NCI-H2196 treated with DMSO at 0.1 percent for 48 hours (cell line): ENCODE data around the gene RSPH10B2.
"Not testable (repeated sequence)": the region's sequence is repeated elsewhere in the genome, so short reads cannot be mapped to it uniquely, and the experiment has no call there.

Experiments used
- DNase-seq: peaks from one replicate; lab custom pipeline; 2025; ENCODE audit not compliant: unreplicated experiment; lab: John Stamatoyannopoulos, UW

Gene RSPH10B2

GRCh38 chr7:6753964-6754363 lies at the start of gene RSPH10B2:
RSPH10B2 (plus strand) TSS chr7:6754103; CDS start chr7:6757678, 3,575 bp downstream.
- not testable (repeated sequence) for DNase-seq

GRCh38 chr7:6705959-6706665 lies 47.8 kb upstream of the RSPH10B2 start:
- DNase-seq, result no peak

GRCh38 chr7:6706666-6707407 lies 47.1 kb upstream of the RSPH10B2 start, which contains the start of gene ZNF12:
ZNF12 (minus strand) TSS chr7:6706947; CDS start chr7:6705173, 1,774 bp downstream.
- DNase-seq, result peak; percentile 70

GRCh38 chr7:6708304-6708703 lies 45.6 kb upstream of the RSPH10B2 start:
- no peak for DNase-seq

GRCh38 chr7:6709808-6710207 lies 44.1 kb upstream of the RSPH10B2 start:
- DNase-seq, result no peak

GRCh38 chr7:6714360-6714759 lies 39.5 kb upstream of the RSPH10B2 start:
- DNase-seq, result no peak

GRCh38 chr7:6715898-6716297 lies 38.0 kb upstream of the RSPH10B2 start:
- DNase-seq, result not testable (repeated sequence)

GRCh38 chr7:6718124-6718523 lies 35.8 kb upstream of the RSPH10B2 start:
- no peak for DNase-seq

- not testable (repeated sequence) for DNase-seq
Measured at GRCh38 chr7:6724351-6724750, 29.6 kb upstream of the RSPH10B2 start.

- no peak for DNase-seq
Measured at GRCh38 chr7:6725003-6725402, 28.9 kb upstream of the RSPH10B2 start.

GRCh38 chr7:6726341-6726740 lies 27.6 kb upstream of the RSPH10B2 start:
- DNase-seq, result not testable (repeated sequence)

- DNase-seq, result no peak
Measured at GRCh38 chr7:6727663-6728062, 26.2 kb upstream of the RSPH10B2 start.

- not testable (repeated sequence) for DNase-seq
Measured at GRCh38 chr7:6728893-6729491, 24.9 kb upstream of the RSPH10B2 start.

GRCh38 chr7:6729492-6730342 lies 24.2 kb upstream of the RSPH10B2 start:
- DNase-seq, result peak; percentile 59

GRCh38 chr7:6730343-6730633 lies 23.6 kb upstream of the RSPH10B2 start:
- no peak for DNase-seq

GRCh38 chr7:6738415-6738814 lies 15.5 kb upstream of the RSPH10B2 start:
- DNase-seq, result not testable (repeated sequence)

GRCh38 chr7:6744410-6745100 lies 9.3 kb upstream of the RSPH10B2 start:
- not testable (repeated sequence) for DNase-seq

GRCh38 chr7:6749335-6749734 lies 4.6 kb upstream of the RSPH10B2 start:
- DNase-seq, result not testable (repeated sequence)

GRCh38 chr7:6750173-6750572 lies 3.7 kb upstream of the RSPH10B2 start:
- DNase-seq, result not testable (repeated sequence)

- DNase-seq, result not testable (repeated sequence)
Measured at GRCh38 chr7:6761186-6761585, 7.3 kb downstream of the RSPH10B2 start.
